Skin epidermis (tissue), 12 donors: Measurements from ENCODE around the gene R3HCC1L.
"Not testable (repeated sequence)": the region's sequence is repeated elsewhere in the genome, so short reads cannot be mapped to it uniquely, and the experiment has no call there.

ENCODE experiments used
- H3K27ac ChIP-seq, 21 experiments: fragments of 200-600 bp; sonication (generic) in 11 of 21; one replicate each; pipeline ENCODE4 v1.5.0; 2020; ENCODE audit warnings: mild to moderate bottlenecking in 3 of 21, inconsistent platforms in 2 of 21, moderate library complexity in 2 of 21
- H3K4me3 ChIP-seq, 7 experiments: fragments of 200-600 bp; sonication (generic) in 2 of 7; one replicate each; pipeline ENCODE4 v1.5.0; 2020; ENCODE audit warnings: inconsistent platforms in 2 of 7, mild to moderate bottlenecking in 2 of 7, moderate library complexity in 1 of 7

R3HCC1L gene

DNA sequence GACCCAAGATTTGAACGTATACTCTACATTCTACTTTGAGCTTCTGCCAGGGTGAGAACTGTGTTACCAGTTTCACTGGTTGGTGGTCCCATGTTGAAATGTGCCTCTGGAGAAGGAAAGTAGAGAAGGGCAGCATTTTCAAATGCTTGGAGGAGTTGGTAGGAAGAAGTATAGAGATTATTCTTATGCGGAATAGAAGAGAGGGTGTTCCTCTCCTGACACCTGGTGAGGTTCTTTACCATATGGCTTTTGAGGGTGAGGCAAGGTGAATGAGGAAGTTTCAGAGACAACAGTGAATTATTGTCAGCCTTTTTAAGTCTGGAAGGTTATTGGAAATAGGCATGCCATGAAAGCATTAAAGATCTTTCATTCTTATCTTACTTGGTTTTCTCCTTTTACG is 34.3 kb downstream of the R3HCC1L start:
- H3K4me3 ChIP-seq, result no peak overlapping the region
- no peak overlapping the region for H3K27ac ChIP-seq

DNA sequence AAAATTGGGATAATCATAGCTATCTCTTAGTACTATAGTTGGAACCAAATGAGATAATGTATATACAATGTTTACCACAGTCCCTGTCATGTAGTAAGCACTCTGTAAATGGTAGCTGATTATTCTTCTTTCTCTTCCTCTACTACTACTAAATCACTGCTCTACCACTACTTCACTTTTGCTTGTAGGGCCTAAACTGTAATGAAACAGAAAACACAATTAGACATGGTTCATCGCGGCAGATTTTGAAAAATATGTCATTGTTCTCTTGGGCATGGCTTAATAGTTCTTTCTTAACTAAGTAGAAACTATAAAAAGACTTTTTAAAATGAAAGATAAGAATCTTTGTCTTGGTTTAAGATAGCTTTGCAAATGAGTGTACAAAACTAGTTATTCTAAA is 34.9 kb downstream of the R3HCC1L start:
- Histone ChIP-seq H3K27ac (no peak overlapping the region), H3K4me3 (no peak overlapping the region)

DNA sequence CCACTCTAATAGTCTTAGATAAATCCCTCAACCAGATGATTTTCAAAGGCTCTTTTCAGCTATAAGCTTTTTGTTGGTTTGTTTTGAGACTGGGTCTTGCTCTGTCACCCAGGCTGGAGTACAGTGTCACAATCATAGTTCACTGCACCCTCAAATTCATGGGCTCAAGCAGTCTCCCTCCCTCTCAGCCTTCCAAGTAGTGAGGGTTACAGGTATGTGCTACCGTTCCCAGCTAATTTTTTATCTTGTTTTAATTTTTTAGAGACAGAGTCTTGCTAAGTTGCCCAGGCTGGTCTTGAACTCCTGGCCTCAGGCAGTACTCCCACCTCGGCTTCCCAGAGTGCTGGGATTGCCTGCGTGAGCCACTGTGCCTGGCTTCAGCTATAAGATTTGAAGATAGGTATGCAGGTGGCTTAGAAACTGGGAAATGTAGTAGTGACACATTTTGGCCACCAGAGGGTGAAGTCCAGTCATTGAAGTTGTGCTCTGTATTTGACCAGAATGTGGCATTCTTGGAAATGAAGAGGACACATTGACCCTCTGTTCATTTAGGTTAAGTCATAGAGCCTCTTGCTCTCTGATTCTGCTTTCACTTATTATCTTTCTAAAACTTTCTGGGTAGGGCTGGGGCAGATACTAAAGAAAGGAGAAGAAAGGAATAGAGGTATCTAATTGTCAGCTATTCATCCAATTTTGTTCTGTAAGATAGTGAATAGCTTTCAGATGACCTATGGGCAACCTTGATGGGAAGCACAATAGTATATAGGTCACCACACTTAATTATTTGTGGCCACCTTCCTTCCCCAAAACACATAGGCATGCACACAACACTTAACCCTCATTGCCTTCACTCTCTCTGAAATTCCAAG is 36.0 kb downstream of the R3HCC1L start:
- Histone ChIP-seq H3K27ac (no peak overlapping the region), H3K4me3 (no peak overlapping the region)

DNA sequence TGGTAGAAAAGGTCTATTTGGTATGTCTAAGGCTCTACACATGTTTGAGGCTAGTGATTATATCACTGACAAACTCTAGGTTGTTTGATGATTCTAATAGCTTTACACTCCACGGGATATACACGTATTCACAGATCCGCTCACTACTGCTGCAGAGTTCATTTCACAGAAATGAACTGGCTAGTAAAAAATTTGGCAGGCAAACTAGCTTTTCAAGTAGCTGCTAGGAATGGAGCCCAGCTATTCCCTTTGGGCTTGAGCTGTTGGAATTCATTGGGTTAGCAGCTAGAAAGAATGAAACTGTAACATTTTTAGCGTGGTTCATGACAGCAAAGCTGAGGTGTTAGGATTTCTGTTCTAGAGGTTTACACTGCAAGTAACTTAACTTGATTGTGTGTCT is 37.6 kb downstream of the R3HCC1L start:
- H3K4me3 ChIP-seq, result no peak overlapping the region
- H3K27ac ChIP-seq, result no peak overlapping the region

DNA sequence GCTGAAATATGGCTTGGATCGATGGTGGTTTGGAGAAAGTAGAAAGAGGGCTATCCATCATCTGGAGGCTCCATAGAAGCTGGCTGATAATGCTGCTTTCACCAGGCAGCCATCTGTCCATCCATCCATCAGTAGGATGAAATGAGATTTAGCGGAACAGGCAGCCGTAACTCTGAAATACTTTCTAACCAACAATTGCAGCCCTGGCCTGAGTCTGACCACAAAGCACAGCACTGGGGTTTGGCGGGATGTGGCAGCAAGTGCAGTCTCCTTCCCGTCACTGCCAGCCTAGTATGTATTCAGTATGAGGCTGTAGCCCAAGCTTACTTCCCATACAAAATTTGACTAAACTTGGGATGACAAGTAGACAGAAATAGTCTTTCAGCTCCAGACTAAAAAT is 38.0 kb downstream of the R3HCC1L start:
- Histone ChIP-seq H3K4me3 (no peak overlapping the region), H3K27ac (no peak overlapping the region)

DNA sequence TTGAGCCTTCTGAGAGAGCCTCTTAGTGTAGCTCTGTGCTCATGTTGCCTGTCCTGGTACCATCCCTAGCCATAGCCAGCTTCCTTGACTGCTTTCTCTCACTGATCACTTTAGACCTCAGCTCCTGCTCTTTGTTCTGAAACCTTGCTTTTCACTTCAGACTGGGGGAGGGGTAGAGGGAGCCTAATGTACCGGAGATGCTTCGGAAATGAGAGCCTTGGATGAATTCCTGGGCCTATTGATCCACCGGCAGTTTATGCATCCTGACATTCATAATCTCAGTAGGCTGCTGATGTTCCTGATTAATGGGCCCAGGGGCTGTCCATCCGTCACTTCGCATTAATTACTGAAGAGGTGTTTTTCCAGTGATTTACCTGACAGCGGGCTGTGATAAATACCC is 38.8 kb downstream of the R3HCC1L start:
- Histone ChIP-seq H3K27ac (no peak overlapping the region), H3K4me3 (no peak overlapping the region)

- H3K4me3 ChIP-seq, H3K27ac ChIP-seq: not testable (repeated sequence)
Measured at GRCh38 chr10:98182351-98182915, 48.0 kb downstream of the R3HCC1L start.

DNA sequence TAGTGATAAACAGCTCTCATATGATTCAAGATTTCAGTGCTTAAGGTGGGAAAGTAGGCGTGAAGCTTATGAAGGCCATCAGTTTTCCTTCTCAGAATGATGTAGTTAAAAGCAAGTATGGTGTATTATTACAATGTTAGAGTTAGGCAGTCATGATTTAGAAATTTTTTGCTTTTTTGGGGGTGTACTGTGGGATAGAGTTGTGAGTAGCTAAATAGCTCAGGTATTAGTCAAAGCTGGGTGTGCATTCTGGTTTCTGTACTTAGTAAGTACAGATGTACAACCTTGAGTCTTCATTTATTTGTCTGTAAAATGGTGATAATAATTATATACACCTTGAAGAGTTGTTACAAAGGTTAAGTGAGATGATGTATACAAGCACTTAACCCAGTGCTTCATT is 52.2 kb downstream of the R3HCC1L start:
- Histone ChIP-seq H3K27ac (no peak overlapping the region), H3K4me3 (no peak overlapping the region)

DNA sequence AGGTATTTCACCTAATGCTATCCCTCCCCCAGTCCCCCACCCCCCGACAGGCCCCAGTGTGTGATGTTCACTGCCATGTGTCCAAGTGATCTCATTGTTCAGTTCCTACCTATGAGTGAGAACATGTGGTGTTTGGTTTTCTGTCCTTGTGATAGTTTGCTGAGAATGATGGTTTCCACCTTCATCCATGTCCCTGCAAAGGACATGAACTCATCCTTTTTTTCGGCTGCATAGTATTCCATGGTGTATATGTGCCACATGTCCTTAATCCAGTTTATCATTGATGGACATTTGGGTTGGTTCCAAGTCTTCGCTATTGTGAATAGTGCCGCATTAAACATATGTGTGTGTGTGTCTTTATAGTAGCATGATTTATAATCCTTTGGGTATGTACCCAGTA is 56.3 kb downstream of the R3HCC1L start:
- H3K4me3 ChIP-seq, H3K27ac ChIP-seq: not testable (repeated sequence)

GRCh38 chr10:98193037-98193436 is 58.6 kb downstream of the R3HCC1L start:
- no peak overlapping the region for H3K27ac ChIP-seq

GRCh38 chr10:98194633-98195032 is 60.2 kb downstream of the R3HCC1L start:
- Histone ChIP-seq H3K4me3 (no peak overlapping the region), H3K27ac (no peak overlapping the region)

More at GRCh38 chr10:98193037-98193436, 58.6 kb downstream of the R3HCC1L start:
- H3K4me3 ChIP-seq, result no peak overlapping the region

DNA sequence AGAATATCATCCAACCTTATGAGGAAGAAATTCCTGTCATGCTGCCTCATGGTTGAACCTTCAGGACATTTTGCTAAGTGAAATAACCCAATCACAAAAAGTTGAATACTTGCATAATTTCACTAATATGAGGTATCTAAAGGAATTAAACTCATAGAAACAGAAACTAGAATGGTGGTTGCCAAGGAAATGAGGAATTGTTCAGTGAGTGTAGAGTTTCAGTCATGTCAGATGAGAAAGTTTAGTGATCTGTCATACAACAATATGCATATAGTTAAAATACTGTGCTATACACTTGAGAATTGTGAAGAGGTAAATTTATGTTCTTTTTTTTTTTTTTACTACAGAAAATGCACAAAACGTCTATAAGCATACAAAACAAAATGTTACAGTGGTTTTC is 60.7 kb downstream of the R3HCC1L start:
- H3K4me3 ChIP-seq, result no peak overlapping the region
- no peak overlapping the region for H3K27ac ChIP-seq

DNA sequence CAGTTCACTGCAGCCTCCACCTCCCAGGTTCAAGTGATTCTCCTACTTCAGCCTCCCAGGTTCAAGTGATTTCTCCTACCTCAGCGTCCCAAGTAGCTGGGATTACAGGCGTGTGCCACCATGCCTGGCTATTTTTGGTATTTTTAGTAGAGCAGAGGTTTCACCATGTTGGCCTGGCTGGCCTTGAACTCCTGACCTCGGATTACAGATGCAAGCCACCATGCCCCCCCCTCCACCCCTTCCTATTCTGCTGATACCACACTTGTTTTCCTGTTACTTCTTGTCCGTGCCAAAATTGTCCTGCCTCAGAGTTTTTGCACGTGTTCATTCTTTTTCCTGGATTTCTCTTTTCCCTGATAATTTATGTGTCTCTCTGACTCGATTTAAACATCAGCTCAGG is 62.5 kb downstream of the R3HCC1L start:
- Histone ChIP-seq H3K27ac (no peak overlapping the region), H3K4me3 (no peak overlapping the region)

GRCh38 chr10:98201760-98202159 is 67.3 kb downstream of the R3HCC1L start:
- no peak overlapping the region for H3K27ac ChIP-seq
- no peak overlapping the region for H3K4me3 ChIP-seq

DNA sequence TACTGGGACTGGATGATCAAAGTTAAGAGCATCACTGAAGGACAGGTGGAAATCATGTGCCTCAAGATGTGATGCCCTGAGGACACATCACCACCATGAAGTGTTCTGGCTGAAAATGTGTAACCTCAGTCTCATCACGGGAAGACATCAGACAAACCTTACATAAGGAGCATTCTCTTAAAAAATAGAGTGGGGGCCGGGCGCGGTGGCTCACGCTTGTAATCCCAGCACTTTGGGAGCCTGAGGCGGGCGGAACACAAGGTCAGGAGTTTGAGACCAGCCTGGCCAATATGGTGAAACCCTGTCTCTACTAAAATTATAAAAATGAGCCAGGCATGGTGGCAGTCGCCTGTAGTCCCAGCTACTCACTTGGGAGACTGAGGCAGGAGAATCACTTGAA is 67.9 kb downstream of the R3HCC1L start:
- H3K4me3 ChIP-seq, result no peak overlapping the region
- H3K27ac ChIP-seq, result no peak overlapping the region

GRCh38 chr10:98205351-98205750 is 70.9 kb downstream of the R3HCC1L start:
- no peak overlapping the region for H3K4me3 ChIP-seq
- H3K27ac ChIP-seq, result no peak overlapping the region

DNA sequence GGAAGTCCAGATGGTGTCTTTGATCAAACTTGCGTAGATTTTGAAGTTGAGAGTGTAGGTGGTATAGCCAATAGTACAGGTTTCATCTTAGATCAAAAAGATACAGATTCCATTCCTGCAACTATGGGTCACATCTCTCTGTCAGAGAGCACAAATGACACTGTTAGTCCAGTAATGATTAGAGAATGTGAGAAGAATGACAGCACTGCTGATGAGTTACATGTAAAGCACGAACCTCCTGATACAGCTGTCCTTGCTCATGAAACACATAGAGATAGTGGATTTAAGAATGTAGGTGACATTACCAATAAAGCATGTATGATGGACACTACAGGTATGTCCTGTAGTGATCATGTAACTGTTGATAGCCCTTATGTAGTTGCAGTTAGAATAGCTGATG is 74.5 kb downstream of the R3HCC1L start:
- Histone ChIP-seq H3K4me3 (no peak overlapping the region), H3K27ac (no peak overlapping the region)

DNA sequence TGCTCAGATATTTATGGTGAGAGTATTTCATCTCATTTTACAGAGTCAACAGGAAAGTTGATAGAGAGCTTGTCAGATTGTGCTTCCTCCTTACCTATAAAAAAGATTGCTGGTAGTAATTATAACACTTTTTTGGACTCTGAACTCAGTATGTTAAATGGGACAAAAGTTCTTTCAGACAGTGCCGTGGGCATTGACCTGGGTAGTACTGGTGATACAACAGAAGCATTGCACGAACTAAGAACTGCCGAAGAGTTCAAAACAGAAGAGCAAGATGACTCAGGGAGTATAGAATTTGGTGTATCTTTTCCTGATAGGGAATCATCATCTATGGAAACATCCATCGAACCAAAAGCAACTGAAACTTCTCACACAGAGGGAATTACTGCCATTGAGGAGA is 75.0 kb downstream of the R3HCC1L start:
- Histone ChIP-seq H3K4me3 (no peak overlapping the region), H3K27ac (no peak overlapping the region)

- H3K4me3 ChIP-seq, result no peak overlapping the region
Measured at GRCh38 chr10:98212196-98212595, 77.7 kb downstream of the R3HCC1L start.

DNA sequence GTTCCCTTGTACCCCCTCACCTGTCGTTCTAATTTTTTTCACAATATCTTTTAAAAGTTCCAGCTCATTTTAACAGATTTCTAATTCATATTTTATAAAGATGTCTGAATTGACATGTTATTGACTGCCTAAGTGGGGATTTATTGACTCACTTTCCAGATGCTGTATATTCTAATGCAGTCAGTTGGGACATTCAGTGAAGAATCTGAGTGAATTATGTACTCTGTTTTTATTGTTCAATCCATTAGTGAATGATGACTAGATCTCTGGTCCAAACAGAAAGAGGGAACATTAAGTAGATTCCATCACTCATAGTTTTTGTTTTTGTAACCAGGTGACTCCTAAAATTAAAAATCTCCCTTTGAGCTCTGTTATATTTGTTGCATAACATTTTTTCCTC is 79.3 kb downstream of the R3HCC1L start:
- Histone ChIP-seq H3K4me3 (no peak overlapping the region), H3K27ac (no peak overlapping the region)

More at GRCh38 chr10:98212196-98212595, 77.7 kb downstream of the R3HCC1L start:
- no peak overlapping the region for H3K27ac ChIP-seq

DNA sequence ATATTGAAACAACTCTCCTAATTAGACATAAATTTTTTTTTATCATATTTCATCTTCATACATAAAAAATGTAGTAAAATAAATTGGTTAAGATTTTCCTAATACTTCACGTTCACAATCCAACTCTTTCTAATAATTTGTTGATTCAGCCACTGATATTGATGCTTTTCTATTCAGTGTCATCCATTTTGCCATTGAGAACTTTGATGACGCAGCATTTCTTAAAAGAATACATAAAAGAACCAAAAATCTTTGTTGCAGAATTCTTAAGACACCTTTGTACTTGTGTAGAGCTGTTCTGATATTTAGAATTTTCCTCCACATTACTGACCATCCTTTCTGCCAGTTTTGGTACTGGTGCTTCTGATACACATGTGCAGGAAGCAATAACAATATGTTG is 80.9 kb downstream of the R3HCC1L start:
- no peak overlapping the region for H3K4me3 ChIP-seq

DNA sequence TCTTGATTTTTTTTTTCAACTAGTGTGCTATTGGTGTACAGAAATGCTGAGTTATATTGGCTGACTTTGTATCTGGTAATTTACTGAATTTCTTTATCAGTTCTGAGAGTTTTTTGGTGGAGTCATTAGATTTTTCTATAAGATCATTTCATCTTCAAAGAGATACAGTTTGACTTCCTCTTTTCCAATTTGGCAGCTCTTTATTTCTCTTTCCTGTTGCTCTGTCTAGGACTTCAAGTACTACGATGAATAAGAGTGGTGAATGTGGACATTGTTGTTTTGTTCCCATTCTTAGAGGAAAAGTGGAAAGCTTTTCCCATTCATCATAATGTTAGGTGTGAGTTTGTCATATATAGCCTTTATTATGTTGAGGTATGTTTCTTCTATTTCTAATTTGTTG is 83.3 kb downstream of the R3HCC1L start:
- Histone ChIP-seq H3K4me3 (no peak overlapping the region), H3K27ac (no peak overlapping the region)

More for the DNA sequence above, 80.9 kb downstream of the R3HCC1L start:
- no peak overlapping the region for H3K27ac ChIP-seq
